Measurements from ENCODE around the gene ZFHX3. TPM values are rescaled to one million over a fixed set of nuclear protein-coding genes. Genes with fewer than 3 reads are reported as not detected.

ZFHX3 gene
- total RNA-seq, 1 donor from 2014 or later, result 19.8 TPM

GRCh38 chr16:72859581-72859980 is 188.3 kb downstream of the ZFHX3 start:
- no peak for DNase-seq (ENCODE audit: extremely low read depth, low read depth, low spot score)

DNA sequence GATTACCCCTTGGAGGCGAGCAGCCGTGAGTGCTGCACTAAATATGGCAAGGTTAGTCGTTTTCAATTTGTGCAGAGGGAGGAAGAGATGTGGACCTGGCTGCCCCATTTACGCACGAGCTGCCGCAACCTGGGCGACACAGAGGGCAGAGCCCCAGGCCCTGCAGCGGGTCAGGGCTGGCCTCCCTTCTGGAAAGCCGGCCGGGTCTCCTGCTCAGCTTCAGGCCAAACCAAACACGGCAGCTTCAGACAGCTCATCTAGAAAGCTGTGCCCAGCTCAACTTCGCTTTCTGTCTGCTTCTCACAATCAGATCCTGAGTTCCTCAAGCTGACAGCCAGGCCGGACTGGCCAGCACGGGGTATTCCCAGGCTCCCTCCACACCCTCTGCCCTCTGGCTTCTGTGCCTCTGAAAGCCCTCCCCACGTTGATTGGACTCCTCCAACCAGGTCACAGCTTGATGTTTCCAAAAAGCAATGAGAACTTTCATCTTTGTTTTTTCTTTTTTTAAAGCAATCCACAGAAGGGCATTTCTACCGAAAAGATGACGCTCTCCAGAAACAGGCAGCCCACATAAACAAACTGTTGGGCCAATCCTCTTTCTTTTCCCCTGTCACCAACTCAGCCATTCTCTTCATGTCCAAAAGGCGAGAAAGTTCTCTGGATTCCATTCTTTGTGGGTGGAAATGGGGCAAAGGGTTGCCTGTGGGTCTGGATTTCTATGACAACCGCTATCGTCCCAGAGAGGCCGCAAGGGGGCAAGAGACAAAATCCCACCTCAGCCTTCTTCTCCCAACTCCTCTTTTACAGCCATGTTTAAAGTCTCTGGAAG is 189.0 kb downstream of the ZFHX3 start:
- DNase-seq (ENCODE audit: extremely low read depth, low read depth, low spot score), result no peak

DNA sequence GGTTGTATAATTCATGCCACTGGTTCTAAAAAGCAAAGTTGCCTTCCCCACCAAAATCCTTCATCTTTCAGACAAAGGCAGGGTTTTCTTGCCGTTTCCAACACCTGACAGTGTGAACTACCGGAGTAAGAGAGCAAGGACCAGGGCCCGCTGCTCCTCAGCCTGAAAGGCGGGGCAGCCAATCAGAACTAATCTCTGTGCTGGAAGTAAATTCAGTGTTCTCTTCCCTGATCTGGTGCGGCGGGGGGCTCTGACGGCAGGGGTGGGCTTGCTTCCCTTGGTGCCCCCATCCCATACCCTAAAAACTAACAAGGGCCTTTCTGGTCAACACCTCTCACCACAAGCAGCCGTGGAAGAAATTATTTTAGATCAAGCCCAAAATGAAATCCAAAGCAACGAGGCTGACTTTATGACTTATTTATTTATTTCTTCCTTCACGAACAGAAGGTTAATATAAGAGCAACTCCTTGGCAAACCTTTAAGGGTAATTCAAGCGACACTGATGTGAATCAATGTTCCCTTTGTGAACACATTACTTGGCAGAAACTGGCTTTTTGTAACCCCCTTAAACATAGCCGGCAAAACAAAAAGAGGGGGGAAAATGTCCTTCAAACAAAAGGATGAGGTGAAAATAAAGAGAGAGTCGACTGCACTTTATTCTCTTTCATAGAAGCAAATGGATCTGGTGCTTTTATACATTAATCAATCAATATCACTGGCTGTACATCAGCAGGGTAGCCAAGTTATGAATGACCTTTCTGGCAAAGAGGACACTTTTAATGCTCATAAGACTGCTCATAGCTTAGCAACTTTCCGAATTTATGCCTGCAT is 189.9 kb downstream of the ZFHX3 start:
- no peak for DNase-seq (ENCODE audit: extremely low read depth, low read depth, low spot score)

DNA sequence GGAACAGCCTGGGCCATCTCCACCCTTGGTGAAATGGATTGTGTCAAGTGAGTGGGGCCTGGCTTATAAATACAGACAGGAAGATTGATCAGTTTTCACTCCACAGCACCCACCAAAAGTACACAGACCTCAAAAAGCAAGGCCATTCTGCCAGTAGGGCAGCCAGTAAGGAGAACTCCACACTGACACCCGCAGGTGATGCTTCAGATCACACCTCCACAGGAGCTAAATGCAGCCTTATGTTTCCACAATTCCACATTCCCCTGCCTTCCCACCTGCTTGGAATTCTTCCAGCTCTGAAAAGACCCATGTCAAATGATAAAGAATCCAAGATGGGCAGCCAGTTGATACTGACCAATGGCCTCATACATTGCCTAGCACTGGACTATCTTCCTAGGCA is 191.1 kb downstream of the ZFHX3 start:
- no peak for DNase-seq (ENCODE audit: extremely low read depth, low read depth, low spot score)

GRCh38 chr16:72854267-72854959 is 193.5 kb downstream of the ZFHX3 start:
- no peak for DNase-seq (ENCODE audit: extremely low read depth, low read depth, low spot score)

- no peak for DNase-seq (ENCODE audit: extremely low read depth, low read depth, low spot score)
These were observed 194.2 kb downstream of the ZFHX3 start for GRCh38 chr16:72853575-72854266.

GRCh38 chr16:72852421-72852820 is 195.5 kb downstream of the ZFHX3 start:
- DNase-seq (ENCODE audit: extremely low read depth, low read depth, low spot score), result no peak

DNA sequence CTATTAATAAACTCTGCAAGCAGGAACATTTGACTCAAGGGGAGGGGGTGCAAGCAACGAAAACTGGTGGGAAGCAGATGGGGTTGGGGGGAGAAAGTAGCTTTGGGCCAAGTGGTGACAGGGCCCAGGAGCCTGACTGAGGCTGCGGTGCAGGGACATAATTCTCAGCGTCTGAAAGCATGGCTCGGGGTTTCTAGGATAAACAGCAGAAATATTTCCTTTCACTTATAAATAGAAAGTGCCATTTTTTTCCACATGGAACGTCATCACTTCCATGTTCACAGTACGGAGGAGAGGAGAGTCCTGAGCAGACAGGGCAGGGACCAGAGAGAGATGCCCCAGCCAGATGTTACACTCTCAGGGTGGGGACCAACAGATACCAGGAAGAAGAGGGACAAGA is 197.1 kb downstream of the ZFHX3 start:
- DNase-seq (ENCODE audit: extremely low read depth, low read depth, low spot score), result no peak

- no peak for DNase-seq (ENCODE audit: extremely low read depth, low read depth, low spot score)
These were observed 197.9 kb downstream of the ZFHX3 start for GRCh38 chr16:72850021-72850420.

GRCh38 chr16:72848759-72849664 is 198.9 kb downstream of the ZFHX3 start:
- no peak for DNase-seq (ENCODE audit: extremely low read depth, low read depth, low spot score)

DNA sequence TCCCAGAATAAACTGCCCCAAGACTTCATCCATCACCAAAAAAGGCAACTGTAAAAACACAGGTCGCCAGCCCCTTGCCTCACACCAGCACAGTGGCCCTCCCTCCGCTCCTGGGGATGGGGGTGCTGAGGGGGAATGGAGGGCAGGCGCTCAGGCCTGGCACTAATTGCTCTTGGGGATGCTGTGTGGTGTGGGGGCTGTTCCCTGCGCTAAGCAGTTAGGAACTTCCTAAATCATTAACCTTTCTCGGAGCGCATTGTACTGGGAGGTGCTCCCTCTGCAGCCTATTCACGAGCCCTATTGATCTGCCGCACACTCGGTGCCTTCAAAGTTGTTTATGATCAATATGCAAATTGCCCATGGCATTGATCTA is 199.9 kb downstream of the ZFHX3 start:
- DNase-seq (ENCODE audit: extremely low read depth, low read depth, low spot score), result no peak

DNA sequence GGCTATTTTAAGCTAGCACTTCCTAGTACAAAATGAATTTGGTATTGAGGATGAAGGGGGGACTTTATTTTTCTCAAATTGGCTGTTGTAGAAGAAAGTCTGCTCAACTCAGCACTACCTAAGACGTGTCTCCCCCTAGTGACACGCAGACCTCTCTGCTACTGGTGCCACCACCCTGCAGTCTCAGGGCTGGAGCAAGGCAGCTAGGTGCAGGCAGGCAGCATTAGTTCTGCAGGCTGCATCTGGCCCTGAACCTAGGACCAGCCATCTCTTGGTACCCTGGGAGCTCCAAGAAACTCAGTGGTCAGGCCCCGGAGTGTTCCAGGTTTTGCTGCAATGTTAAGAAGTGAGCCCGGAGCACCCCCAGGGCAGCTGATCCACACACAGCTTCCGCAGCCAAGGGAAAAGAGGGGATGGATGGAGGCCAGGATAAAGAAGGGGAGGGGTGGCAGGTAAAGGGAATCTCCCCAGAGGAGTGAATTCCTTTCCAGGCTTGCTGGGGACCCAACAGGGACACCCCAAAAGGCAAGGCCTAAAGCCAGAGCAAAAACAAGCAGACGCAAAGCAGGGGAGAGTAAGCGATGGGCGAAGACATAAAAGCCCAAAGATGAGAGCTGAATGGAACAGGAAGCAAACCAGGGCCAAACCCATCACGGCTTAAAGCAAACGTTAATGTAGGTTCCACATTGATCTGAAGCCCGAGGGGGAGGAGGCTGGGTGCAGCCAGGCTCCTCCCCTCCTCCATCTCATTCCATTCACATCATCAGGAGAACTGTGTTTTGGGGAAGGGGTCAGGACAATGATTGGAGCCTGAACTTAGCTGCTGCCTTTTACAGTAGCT is 200.5 kb downstream of the ZFHX3 start:
- DNase-seq (ENCODE audit: extremely low read depth, low read depth, low spot score), result no peak

- no peak for DNase-seq (ENCODE audit: extremely low read depth, low read depth, low spot score)
These were observed 201.3 kb downstream of the ZFHX3 start for GRCh38 chr16:72846594-72846993.

GRCh38 chr16:72845322-72846020 is 202.5 kb downstream of the ZFHX3 start:
- no peak for DNase-seq (ENCODE audit: extremely low read depth, low read depth, low spot score)

DNA sequence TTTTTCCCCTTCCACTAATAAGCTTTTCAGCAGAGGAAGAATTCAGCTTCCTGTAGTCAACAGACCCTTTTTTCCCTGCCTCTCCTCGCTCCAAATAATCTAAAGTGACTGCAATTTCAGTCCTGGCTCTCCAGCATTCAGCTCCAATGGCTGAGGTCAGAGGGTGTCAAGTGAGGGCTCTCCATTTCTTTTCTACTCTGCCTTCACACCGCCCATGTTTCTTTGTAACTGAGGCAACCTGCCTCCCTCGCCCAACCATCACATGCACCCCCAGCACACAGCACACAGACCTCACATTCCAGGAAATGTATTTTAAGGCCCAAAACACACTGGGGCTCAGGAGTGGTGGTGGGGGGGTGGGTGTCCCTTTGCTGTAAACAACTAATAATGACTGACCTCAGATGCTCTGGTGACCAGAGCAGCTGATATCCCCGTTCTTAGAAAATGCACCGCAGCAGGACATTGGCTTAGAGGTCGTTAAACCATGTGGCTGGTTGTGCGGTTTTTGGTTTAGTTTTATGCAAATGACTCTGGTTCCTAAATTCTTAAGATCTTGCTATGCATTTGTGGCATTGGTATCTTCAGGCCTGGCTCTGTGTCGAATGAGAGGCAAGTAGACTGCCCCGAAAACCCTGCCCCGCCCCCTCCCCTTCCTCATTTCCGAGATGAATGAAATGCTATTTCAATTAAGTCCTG is 203.6 kb downstream of the ZFHX3 start:
- DNase-seq (ENCODE audit: extremely low read depth, low read depth, low spot score), result no peak

GRCh38 chr16:72841506-72841905 is 206.4 kb downstream of the ZFHX3 start:
- no peak for DNase-seq (ENCODE audit: extremely low read depth, low read depth, low spot score)

DNA sequence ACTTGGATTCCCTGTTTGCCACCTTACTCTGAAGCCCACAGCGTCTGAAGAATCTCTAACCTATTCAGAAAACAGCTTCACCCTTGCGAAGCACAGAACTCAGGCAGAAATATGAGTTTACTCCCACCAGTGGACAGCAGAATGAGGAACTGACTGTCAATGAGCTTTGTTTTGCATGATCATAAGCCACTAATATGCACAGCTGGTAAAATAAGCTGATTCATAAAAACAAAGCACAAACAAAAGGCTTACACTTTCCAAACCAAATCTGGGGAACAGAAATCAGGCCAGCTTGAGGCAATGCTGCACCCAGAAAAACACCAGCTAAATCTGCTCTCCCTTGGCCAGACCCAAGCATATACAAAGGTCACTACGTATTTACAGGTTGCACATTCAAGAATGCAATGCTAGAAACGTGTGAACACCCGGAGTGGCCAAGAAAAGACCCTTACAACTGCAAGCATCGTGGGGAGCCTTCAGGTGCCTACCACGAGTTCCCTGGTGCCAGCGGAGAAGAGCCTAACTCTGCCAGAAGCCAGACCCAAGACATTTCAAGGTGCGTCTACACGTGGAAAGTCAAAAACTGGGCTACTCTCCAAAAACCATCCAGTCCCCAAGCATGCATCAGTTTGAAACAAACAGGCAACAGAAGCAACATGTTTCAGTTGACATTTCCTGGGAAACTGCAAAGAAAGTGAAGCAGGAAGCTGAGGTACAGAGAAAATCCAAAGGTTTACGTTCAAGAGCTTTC is 207.1 kb downstream of the ZFHX3 start:
- no peak for DNase-seq (ENCODE audit: extremely low read depth, low read depth, low spot score)

Data from glomerular endothelial cell (primary cell).